GM19463 (cell line): ENCODE measurements around the gene ABLIM2.
A peak's percentile ranks its signal among the peaks of the same experiment; 100 is the strongest.

ENCODE experiments used
- ATAC-seq: cut with Tn5 transposase; IDR thresholded peaks from one replicate; pipeline ENCODE4 v1.9.1; 2021; ENCODE audit warnings: mild to moderate bottlenecking, moderate library complexity; ENCODE audit not compliant: unreplicated experiment

Gene ABLIM2

GRCh38 chr4:8051644-8052043 lies 107.0 kb downstream of the ABLIM2 start:
- no peak for ATAC-seq

- ATAC-seq = no peak
These were observed 107.9 kb downstream of the ABLIM2 start for GRCh38 chr4:8050555-8051206.

- ATAC-seq = no peak
These were observed 108.4 kb downstream of the ABLIM2 start for GRCh38 chr4:8050180-8050554.

GRCh38 chr4:8048856-8049676 lies 109.5 kb downstream of the ABLIM2 start:
- ATAC-seq = no peak

- no peak for ATAC-seq
These were observed 110.6 kb downstream of the ABLIM2 start for GRCh38 chr4:8047837-8048678.

GRCh38 chr4:8046925-8047541 lies 111.6 kb downstream of the ABLIM2 start:
- no peak for ATAC-seq

GRCh38 chr4:8045909-8046308 lies 112.7 kb downstream of the ABLIM2 start:
- no peak for ATAC-seq

GRCh38 chr4:8044699-8045098 lies 113.9 kb downstream of the ABLIM2 start:
- ATAC-seq = peak; percentile 48

- ATAC-seq = no peak
These were observed 114.4 kb downstream of the ABLIM2 start for GRCh38 chr4:8044244-8044643.

GRCh38 chr4:8043596-8043995 lies 115.0 kb downstream of the ABLIM2 start:
- ATAC-seq = no peak

- ATAC-seq = no peak
These were observed 116.7 kb downstream of the ABLIM2 start for GRCh38 chr4:8041868-8042267.

GRCh38 chr4:8041172-8041571 lies 117.4 kb downstream of the ABLIM2 start:
- no peak for ATAC-seq

- no peak for ATAC-seq
These were observed 118.0 kb downstream of the ABLIM2 start for GRCh38 chr4:8040607-8041006.

- no peak for ATAC-seq
These were observed 118.8 kb downstream of the ABLIM2 start for GRCh38 chr4:8039853-8040252.

GRCh38 chr4:8039290-8039689 lies 119.3 kb downstream of the ABLIM2 start:
- ATAC-seq = no peak

- ATAC-seq = no peak
These were observed 119.8 kb downstream of the ABLIM2 start for GRCh38 chr4:8038719-8039251.

GRCh38 chr4:8038083-8038482 lies 120.5 kb downstream of the ABLIM2 start:
- no peak for ATAC-seq

GRCh38 chr4:8037150-8037769 lies 121.4 kb downstream of the ABLIM2 start:
- no peak for ATAC-seq

GRCh38 chr4:8035371-8035780 lies 123.2 kb downstream of the ABLIM2 start:
- peak; percentile 73 for ATAC-seq

- no peak for ATAC-seq
These were observed 124.6 kb downstream of the ABLIM2 start for GRCh38 chr4:8033829-8034528.
